Stimulated activated CD4-positive, alpha-beta T cell treated with anti-CD3 and anti-CD28 coated beads, Interleukin-1b, Interleukin-23, amount 100 ng/mL, for 4 hours (primary cell): ENCODE measurements around the gene IPO11.
"Not testable (repeated sequence)": the region's sequence is repeated elsewhere in the genome, so short reads cannot be mapped to it uniquely, and the experiment has no call there.

Experiments
- DNase-seq, 2 donors: peaks; one replicate each; pipeline ENCODE4 v3.0.0-alpha.2; 2020; ENCODE audit warnings: low read depth in 2 of 2

Gene IPO11

DNA sequence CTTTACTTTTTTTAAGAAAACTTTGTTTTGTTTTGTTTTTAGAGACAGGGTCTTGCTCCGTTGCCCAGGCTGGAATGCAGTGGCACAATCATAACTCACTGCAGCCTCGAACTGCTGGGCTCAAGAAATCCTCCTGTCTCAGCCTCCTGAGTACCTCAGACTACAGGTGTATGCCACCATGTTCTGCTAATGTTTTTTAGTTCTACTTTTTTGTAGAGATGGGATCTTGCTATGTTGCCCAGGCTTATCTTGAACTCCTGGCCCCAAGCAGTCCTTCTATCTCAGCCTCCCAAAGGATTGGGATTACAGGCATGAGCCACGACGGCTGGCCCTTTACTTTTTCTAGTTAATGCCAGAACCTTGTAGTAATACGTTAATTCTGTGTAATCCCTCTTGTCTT is 36.0 kb downstream of the IPO11 start:
- DNase-seq = no peak

GRCh38 chr5:62450259-62450658 is 37.7 kb downstream of the IPO11 start:
- DNase-seq = no peak

- DNase-seq = no peak
Observed at GRCh38 chr5:62457071-62457470, 44.5 kb downstream of the IPO11 start.

DNA sequence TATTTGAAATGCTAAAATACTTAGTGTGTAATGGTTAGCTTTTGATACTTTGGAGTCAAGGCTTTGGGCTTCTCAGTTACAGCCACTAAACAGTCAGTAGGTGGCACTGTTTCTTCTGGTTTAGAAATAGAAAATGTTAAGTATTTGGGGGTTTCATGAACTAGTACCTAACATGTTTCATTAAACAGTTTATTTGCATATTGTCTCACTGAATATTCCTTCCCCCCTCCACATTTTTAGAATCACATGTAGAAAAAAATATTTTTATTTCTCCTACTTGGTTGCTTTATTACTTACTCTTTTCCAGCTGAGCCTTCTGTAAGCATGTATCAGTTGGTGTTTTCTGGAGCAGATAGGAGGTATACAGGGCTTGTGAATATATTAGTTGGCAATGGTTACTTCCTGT is 48.0 kb downstream of the IPO11 start:
- no peak for DNase-seq

DNA sequence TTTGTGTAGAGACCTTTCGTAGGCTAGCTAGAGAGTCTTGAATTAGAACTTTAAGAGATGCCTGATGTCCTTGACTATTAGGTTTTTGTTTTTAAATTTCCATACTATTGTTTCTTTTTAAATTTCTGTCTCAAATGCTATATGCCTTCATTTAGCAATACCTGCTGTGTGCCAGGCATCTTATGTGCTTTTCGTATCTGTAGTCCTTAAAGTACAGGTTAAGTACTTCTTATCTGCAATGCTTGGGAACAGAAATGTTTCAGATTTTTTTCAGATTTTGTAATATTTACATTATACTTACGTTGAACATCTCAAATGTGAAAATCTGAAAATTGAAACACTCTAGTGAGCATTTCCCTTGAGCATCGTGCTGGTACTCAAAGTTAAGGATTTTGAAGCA is 49.0 kb downstream of the IPO11 start:
- DNase-seq = no peak

DNA sequence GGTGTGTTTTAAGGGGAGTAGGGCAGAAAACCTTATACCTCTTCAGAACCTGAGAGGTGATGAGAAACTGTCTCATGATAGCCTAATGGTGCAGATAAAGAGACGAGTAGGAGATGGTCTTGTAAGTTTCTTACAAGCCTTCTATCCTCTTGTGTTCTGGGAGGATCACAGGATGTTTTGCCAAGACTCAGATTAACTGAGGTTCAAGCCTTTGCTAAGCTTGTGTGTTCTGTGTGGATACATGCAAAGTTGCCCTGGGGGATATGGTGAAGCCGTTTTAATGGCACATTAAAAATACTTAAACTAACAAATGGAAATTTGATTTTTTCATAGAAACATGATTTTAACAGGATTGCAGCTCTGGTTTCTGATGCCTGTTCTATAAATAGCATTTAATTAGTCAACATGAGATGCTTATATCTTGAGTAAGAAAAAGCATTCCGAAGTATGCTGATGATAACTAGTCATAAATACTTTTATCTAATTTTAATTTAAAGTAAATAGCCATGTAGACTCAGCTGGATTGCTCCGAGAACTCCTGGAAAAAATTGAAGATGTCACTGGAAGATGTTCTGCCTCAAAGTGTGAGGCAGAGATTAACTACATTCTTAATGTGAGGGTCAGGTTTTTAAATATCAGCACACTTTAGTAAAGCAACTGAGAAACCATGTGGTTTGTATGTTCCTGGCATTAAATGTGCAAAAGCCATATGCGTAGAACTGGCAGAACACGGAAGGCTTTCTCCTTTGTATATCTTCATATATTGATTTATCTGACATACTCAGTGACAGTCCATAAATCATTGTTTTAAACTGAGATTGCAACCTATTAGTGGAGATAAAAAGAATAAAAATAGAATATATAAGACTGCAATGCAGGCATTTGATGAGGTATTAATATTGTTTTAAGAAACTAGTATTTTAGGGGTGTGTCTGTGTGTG is 53.7 kb downstream of the IPO11 start:
- DNase-seq = no peak

GRCh38 chr5:62473209-62473608 is 60.6 kb downstream of the IPO11 start:
- no peak for DNase-seq

- DNase-seq = no peak
Observed at GRCh38 chr5:62475072-62475471, 62.5 kb downstream of the IPO11 start.

DNA sequence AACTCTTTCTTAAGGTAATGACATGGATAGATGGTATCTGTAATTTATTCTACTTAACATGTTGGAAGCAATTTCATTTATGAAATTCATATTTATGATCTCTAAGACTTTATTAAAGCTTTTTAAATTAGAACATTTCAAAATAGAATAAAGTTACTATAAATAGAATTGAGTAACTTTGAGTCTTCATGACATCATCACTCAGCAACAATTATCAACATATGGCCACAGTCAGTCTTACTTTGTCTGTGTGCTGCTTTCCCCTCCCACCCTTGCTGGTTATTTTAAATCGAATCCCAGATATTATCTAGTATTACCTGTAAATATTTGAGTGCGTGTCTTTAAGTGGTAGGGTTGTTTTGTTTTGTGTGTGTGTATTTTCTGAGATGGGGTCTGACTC is 65.2 kb downstream of the IPO11 start:
- DNase-seq = no peak

DNA sequence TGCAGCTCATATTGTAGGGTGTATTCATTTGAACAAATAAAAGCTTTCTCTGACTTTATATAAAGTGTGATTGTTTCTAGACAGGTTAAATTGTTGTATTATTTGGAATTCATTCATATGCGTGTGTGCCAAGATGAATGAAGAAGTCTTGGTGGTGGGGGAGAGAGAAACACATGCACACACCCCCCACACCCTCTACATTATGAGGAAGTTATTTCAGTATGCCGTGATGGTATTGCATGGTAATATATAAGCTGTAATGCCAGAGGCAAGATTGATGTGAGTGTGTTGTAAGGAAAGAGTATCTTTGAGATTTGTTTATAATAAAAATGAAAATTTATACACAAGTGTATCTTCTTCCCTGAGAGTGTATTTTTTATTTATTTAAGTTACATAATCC is 71.0 kb downstream of the IPO11 start:
- no peak for DNase-seq

DNA sequence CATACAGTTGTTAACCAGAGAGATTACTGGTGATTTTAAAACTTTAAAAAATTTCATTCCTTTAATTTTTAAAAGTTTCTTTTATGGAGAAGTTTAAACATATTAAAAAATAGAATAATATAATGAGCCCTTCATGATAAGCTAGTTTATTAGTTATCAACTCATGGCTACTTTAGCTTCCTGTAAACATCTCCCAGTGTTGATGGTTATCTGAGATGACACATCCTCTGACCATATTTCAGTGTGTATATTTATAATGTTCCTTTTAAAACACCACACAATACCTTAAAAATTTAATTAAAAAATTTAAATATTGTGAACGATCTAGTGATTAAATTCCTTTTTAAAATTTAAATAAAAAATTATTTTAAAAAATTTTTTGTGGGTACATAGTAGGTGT is 74.1 kb downstream of the IPO11 start:
- DNase-seq = no peak

- no peak for DNase-seq
Observed at GRCh38 chr5:62488531-62488930, 76.0 kb downstream of the IPO11 start.

GRCh38 chr5:62489471-62489870 is 76.9 kb downstream of the IPO11 start:
- no peak for DNase-seq

- no peak for DNase-seq
Observed at GRCh38 chr5:62494772-62495171, 82.2 kb downstream of the IPO11 start.

DNA sequence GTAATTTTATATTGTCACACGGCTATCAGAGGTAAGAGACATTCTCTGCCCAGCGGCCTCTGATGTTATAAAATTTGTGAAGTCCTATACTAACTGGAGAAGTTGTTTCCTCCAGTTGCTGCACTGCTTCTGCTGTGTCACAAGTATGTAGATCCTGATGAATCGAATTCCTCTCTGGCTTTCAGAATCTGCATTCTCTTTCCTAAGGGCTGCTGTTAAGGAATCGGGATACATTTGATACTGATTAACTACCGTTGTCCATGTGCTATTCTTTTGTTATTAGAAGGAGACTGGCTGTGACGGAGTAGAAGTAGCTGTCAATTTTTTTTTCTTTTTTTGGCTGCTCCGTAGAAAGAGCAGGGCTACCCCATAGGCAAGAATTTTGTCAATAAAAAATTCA is 84.3 kb downstream of the IPO11 start:
- no peak for DNase-seq

GRCh38 chr5:62498961-62499360 is 86.4 kb downstream of the IPO11 start:
- DNase-seq = no peak

DNA sequence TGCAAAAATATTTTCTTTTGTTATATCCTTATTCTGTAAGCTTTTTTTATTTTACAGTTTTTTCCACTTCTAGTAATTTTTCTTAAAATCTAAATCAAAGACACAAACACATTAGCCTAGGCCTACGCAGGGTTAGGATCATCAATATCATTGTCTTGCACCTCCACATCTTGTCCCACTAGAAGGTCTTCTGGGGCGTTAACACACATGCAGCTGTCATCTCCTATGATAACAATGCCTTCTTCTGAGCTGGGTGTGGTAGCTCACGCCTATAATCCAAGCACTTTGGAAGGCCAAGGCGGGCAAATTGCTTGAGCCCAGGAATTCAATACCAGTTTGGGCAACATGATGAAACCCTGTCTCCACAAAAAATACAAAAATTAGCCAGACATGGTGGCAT is 87.2 kb downstream of the IPO11 start:
- DNase-seq = no peak

GRCh38 chr5:62502456-62503101 is 90.0 kb downstream of the IPO11 start:
- no peak for DNase-seq

DNA sequence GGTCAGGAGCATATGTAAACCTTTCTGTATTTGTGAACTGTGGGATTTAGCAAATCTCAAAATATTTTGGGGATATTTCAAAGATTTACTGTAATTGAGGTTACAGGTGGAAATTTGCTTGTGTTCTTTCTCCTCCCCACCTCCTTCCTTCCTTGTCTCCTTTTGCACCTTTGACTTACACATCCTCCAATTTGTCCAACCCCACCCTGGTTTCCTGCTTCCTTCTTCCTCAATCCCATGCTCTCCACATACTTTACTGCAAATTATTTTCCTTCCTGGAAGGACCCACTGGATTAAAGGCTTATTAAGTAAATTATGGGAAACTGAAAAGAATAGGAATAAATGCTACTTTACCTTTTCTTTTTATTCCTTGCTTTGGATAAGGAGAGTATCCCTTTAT is 91.6 kb downstream of the IPO11 start:
- DNase-seq = no peak

DNA sequence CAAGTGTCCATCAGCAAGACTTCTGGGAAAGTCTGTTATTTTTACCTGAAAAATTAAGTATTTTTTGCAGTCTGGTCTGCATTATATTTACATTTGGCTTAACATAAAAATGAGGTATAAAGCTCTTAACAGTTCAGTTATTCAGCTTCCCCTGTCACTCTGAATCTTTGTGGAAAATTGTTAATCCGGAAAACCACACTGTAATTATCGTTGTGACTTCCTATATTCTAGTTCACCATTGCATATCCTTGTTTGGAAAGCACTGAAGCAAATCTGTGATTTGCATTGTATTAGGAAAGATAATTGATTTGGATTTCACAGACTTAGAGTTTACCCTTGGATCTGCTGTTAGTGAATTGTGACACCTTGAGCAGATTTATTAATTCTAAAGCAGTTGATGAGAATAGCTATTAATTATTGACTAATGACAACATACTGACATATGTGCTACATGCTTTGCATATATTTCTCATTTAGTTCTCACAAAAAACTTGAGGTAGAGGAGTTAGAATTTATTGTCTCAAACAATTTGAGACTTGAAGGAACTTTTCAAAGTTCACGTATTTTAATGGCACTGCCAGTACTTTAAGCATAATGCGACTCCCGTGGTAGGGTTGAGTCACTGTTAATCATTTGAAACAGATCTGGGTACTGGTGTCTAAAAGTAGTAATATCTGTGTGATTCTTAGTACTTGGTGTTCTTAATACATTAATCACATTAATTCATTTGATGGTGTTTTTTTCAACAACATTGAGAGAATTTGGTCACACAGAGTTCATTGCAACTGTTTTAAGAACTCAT is 94.3 kb downstream of the IPO11 start:
- no peak for DNase-seq

DNA sequence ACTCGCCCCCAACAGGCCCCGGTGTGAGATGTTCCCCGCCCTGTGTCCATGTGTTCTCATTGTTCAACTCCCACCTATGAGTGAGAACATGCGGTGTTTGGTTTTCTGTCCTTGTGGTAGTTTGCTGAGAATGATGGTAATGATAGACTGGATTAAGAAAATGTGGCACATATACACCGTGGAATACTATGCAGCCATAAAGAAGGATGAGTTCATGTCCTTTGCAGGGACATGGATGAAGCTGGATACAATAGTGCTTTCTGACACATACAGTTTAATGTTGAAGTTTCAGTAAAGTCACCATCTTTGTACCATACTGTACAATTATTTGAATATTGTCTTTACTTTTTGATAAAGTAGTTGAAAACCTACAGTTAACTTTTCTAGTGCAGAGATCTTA is 96.2 kb downstream of the IPO11 start:
- DNase-seq = not testable (repeated sequence)

DNA sequence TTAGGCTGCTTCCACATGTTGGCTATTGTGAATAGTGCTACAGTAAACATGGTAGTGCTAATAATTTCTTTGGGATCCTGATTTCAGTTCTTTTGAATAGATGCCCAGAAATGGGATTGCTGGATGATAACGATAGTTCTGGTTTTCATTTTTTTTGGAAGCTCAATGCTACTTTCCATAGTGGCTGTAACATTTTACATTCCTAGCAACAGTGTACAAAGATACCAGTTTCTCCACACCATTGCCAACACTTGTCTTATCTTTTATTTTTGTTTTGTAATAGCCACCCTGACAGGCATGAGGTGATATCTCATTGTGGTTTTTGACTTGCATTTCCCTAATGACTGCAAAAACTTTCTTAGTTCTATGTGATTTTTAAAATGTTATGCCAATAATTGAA is 97.2 kb downstream of the IPO11 start:
- no peak for DNase-seq
